Endothelial cell of umbilical vein (primary cell): Measurements from ENCODE around the gene ST6GALNAC4.

Source experiments
- CTCF ChIP-seq, 2 donors: IDR thresholded peaks; 1 replicate in 1 of 2; 2 replicates in 1 of 2; pipeline ENCODE4 v1.5.1; 2011; ENCODE audit warnings: low read length in 2 of 2, mild to moderate bottlenecking in 2 of 2, moderate library complexity in 2 of 2, control low read depth in 1 of 2, inconsistent platforms in 1 of 2, low read depth in 1 of 2; ENCODE audit not compliant: insufficient read depth in 1 of 2; ENCODE audit errors: extremely low read depth in 1 of 2
- EZH2 ChIP-seq: IDR thresholded peaks from 2 replicates; pipeline ENCODE4 v1.6.1; 2012; ENCODE audit warnings: borderline replicate concordance, low read depth, mild to moderate bottlenecking, moderate library complexity, low read length, inconsistent platforms; ENCODE audit not compliant: severe bottlenecking
- FOS ChIP-seq: IDR thresholded peaks from 2 replicates; pipeline ENCODE4 v1.6.1; 2011; ENCODE audit warnings: mild to moderate bottlenecking, low read length, moderate library complexity, borderline replicate concordance; ENCODE audit not compliant: insufficient read depth
- GATA2 ChIP-seq: IDR thresholded peaks from 2 replicates; pipeline ENCODE4 v1.7.0; 2011; ENCODE audit warnings: low read depth, mild to moderate bottlenecking, moderate library complexity, mixed read lengths, low read length; ENCODE audit not compliant: insufficient read length, insufficient read depth
- JUN ChIP-seq: IDR thresholded peaks from 2 replicates; pipeline ENCODE4 v1.6.1; 2011; ENCODE audit warnings: borderline replicate concordance, low read depth; ENCODE audit not compliant: insufficient read length, insufficient read depth
- MYC ChIP-seq: IDR thresholded peaks from one replicate; pipeline ENCODE4 v1.6.1; 2011; ENCODE audit warnings: mild to moderate bottlenecking, low read depth, low read length
- POLR2A ChIP-seq: IDR thresholded peaks from 2 replicates; pipeline ENCODE4 v1.6.1; 2012; ENCODE audit warnings: low read depth, mild to moderate bottlenecking, control low read depth, low read length
- POLR2AphosphoS5 ChIP-seq: IDR thresholded peaks from 2 replicates; pipeline ENCODE4 v1.6.1; 2012; ENCODE audit warnings: low read depth, mild to moderate bottlenecking, control low read depth, low read length, moderate library complexity; ENCODE audit not compliant: insufficient read depth
- TF ChIP-seq, protein P1 (sequence below): IDR thresholded peaks from 2 replicates; pipeline ENCODE4 v1.6.1; 2011; ENCODE audit not compliant: insufficient read depth, insufficient read length

GRCh38 chr9:127870887-127871286 lies 46.0 kb downstream of the ST6GALNAC4 start:
- TF ChIP-seq EZH2 (no peak), CTCF (IDR thresholded peaks at IDR 0.05; ENCODE audit: extremely low read depth in 1 of 2, insufficient read depth in 1 of 2, low read depth in 1 of 2, low read length in 2 of 2) (no peak), MYC (no peak), POLR2AphosphoS5 (no peak), POLR2A (no peak), GATA2 (no peak), FOS (no peak), JUN (no peak)
- TF ChIP-seq, protein P1, sequence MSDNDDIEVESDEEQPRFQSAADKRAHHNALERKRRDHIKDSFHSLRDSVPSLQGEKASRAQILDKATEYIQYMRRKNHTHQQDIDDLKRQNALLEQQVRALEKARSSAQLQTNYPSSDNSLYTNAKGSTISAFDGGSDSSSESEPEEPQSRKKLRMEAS: no peak
